ENCODE measurements around the gene SSU72.
"Not testable (repeated sequence)": the region's sequence is repeated elsewhere in the genome, so short reads cannot be mapped to it uniquely, and the experiment has no call there.

The SSU72 gene

DNA sequence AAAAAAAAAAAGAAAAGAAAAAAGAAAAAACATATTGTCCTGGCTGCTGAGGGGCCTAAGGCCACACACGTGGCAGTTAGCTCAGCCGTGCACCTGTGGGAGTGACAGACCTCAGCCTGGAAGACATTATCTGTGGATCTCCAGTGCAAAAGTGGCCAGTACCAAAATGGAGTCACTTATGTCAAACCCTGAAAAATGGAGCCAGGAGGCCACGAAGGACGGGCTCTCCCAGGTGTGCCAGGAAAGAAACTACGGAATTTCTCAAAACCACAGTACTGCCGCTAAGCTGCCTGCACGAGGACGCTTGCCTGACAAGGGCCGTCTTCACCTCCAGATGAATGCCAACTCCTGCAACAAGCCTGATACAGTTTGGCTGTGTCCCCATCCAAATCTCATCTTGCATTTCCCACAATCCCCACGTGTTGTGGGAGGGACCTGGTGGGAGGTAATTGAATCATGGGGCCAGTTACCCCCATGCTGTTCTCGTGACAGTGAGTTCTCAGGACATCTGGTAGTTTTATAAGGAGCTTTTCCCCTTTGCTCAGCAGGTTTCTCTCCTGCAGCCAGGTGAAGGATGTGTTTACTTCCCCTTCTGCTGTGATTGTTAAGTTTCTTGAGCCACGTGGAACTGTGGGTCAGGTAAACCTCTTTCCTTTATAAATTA is 35.3 kb upstream of the SSU72 start:
- no peak for DNase-seq

DNA sequence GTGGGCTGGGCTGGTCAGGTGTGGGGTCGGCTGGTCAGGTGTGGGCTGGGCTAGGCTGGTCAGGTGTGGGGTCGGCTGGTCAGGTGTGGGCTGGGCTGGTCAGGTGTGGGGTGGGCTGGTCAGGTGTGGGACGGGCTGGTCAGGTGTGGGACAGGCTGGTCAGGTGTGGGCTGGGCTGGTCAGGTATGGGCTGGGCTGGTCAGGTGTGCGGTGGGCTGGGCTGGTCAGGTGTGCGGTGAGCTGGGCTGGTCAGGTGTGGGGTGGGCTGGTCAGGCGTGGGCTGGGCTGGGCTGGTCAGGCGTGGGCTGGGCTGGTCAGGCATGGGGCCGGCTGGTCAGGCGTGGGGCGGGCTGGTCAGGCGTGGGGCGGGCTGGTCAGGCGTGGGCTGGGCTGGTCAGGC is 31.6 kb upstream of the SSU72 start:
- DNase-seq, result no peak

DNA sequence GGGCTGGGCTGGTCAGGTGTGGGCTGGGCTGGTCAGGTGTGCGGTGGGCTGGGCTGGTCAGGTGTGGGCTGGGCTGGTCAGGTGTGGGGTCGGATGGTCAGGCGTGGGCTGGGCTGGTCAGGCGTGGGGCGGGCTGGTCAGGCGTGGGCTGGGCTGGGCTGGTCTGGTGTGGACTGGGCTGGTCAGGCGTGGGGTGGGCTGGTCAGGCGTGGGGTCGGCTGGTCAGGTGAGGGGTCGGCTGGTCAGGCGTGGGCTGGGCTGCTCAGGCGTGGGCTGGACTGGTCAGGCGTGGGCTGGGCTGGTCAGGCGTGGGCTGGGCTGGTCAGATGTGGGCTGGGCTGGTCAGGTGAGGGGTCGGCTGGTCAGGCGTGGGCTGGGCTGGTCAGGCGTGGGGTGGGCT is 31.1 kb upstream of the SSU72 start:
- DNase-seq, result no peak

DNA sequence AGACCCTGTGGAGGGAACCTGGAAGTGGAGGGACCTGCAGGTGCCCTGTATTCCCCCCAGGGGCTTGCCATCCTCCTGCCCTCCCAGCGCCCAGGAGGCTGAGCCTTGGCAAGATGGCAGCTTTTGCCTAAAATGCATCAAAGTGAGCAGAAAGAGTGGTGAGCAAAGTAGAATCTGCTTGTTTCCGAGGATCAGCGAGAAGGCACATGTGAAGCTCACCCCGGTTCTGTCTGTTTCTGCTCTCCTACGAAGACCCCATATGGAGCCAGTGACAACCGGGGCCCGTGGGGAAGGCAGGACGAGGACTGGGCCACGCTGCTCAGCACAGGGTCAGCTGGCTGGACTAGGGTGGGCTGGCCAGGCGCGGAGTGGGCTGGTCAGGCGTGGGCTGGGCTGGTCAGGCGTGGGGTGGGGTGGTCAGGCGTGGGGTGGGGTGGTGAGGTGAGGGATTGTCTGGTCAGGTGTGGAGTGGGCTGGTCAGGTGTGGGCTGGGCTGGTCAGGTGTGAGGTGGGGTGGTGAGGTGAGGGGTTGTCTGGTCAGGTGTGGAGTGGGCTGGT is 30.4 kb upstream of the SSU72 start:
- DNase-seq, result no peak

DNA sequence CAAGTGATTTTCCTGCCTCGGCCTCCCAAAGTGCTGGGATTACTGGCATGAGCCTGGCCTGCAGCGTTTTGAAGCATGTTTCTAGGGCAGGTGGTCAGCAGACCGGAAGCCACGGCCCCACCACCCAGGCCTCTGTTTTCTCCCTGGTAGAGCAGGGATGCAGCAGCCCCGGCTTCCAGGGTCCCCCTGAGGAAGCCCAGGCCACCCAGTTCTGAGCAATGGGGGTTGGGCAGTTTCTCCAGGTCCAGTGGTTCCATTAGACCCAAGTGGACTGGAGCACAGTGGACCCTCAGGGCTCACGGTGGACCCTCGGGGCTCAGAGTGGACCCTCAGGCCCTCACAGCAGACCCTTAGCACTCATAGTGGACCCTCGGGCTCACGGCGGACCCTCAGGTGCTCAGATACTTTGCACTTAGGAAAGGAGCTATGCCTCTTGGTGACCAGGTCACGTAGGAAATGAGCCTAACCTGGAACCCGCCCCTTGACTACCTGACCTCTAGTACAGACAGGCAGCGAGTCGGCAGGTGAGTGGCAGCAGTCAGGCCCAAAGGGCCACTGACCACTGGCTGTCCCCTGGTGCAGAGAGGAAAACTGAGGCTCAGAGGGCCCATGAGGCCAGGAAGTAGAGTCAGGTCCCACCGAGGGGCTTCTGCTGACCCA is 29.8 kb upstream of the SSU72 start:
- DNase-seq, result no peak

DNA sequence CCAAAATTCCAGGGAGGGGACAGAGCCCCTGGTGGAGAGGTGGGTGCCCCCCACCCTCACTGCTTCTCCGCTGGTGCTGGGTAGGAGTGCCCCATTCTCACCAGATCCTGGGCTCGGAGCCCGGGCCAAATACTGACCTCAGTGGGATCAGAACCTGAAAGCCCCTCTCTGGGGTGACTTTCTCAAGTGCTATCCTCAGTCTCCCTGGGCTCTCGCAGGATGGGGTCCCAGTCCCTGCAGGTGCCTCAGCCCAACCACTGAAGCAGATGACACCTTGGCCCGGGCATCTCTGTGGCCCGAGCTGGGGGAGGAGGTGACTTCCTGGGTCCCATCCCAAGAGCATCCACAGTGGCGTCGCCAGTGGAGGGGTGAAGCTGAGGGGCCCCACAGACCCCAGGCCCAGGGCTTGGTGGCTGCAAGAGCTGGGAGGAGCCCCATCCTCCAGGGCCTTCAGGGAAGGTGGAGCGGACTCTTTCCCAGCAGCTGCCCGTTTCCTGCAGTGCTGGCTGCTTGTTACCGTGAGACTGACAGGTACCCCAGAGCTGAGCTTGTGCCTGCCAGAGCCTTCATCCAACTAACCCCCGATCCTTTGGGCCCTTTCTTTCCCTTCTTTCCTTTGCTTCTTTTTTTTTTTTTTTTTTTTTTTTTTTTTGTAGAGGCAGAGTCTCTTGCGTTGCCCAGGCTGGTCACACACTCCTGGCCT is 29.2 kb upstream of the SSU72 start:
- no peak for DNase-seq

DNA sequence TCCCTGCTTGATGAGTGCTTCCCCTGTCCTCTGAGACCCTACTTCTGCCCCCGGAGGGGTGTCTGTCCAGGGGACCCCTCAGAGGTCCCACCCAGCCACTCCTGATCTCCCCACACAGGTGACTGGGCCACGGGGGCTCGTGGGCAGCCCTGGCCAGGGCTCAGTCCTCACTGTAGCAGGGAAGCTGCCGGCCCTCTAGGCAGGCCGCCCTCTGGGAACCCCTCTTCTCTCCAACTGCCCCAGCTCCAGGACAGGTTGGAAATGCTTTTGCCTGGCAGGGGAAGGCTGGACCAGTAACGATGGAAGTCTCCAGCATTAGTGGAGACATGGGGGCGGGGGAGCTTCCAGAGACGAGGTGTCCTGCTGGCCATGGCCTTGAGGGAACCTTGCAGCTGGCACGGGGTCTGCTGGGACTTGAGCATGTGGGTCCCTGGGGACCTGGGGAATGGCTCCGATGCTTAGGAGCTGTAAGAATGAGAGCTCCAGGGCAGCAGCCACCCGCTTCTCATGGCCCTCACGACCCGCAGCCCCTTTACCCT is 28.4 kb upstream of the SSU72 start:
- DNase-seq, result no peak

DNA sequence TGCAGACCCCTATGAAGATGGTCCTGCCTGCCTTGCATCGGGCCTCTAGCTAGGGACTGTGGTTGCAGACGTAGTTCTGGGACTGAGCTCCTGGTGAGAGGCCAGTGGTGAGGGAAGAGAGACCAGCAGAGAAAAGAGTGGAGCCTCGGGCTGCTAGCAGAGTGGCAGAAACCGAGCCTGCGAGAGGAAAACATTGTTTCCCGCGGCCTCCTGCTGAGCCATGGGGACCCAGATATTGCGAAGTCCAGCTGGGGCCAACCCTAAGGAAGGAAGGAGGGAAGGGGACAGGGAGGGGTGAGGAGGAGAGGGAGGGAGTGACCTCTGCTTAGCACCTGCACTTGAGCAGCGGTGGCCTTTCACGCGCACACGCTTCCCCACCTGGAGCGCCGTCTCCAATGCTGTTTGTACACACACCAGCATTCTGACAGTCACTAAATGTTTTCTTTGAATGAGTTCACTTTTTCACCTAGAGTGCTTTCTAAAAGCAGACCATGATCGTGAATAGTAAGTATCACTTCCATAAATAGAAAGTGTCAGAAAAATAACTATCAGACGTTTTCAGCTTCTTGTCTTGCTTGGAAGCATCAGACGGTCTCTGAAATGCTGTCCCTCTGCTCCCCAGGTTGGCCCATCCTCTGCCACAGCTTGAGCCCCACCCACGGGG is 27.8 kb upstream of the SSU72 start:
- DNase-seq, result no peak

DNA sequence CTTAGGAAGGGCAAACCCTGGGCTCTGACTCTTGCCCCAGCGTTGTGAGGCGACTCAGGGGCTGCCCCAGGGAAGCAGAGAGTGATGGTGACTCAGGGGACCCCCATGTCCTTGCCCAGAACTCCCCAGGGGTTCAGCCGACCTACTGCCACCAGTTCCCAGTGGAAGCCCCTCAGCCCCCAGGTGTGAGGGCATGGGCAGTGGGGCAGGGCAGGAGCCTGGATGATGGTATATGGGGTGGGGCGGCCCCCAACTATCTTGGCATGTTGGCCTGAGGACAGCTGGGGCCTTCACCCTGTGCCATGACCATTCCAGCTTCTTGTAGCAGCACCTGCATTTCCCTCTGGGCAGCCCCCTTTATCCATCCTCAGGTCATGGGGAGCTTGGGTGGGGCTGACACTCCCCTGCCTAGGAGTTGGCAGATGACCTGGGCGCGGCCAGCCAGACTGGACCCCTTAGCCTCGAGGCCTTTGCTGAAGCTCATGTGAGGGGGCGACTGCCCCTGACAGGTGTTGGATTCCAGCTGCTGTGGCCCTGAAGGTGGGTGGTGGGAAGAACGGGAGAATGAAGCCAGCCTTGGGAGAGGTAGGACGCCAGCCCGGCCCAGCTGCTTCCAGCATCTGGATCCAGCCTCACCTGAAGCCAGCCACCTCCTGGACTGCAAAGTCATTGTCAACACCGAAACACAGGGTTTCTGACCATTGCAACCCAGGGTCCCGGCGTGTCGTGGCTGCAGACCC is 27.1 kb upstream of the SSU72 start:
- DNase-seq, result no peak

DNA sequence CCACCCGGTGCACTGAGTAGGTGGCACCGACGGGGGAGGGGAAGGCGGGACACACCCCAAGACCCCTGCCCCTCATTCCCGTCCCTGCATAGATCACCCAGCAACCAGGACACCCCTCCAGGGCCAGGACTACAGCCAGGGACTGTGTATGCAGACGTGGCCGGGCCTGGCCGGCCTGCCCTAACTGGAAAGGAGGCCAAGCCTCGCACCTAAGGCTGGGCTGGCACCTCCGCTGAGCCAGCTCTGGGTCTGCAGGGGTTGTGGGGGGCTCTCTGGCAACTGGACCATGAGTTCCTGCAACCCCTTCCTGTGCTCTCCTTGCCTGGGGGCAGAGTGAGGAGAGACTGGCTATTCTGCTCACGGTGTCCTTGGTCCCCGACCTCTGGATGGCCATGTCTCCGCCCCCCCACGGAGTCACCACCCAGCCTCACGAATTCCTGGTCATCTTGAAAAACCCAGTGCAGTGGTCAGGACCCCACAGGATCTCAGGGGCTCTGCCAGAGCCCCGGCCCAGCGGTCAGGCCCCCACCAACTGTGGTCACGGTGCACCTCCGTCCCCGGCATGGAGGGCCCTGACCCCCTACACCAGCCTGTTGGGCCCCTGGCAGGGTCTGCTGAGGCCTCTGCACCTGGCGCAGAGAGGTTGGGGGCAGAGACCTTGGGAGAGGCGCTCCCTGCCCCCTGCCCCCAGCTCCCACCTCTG is 26.3 kb upstream of the SSU72 start:
- DNase-seq, result no peak

DNA sequence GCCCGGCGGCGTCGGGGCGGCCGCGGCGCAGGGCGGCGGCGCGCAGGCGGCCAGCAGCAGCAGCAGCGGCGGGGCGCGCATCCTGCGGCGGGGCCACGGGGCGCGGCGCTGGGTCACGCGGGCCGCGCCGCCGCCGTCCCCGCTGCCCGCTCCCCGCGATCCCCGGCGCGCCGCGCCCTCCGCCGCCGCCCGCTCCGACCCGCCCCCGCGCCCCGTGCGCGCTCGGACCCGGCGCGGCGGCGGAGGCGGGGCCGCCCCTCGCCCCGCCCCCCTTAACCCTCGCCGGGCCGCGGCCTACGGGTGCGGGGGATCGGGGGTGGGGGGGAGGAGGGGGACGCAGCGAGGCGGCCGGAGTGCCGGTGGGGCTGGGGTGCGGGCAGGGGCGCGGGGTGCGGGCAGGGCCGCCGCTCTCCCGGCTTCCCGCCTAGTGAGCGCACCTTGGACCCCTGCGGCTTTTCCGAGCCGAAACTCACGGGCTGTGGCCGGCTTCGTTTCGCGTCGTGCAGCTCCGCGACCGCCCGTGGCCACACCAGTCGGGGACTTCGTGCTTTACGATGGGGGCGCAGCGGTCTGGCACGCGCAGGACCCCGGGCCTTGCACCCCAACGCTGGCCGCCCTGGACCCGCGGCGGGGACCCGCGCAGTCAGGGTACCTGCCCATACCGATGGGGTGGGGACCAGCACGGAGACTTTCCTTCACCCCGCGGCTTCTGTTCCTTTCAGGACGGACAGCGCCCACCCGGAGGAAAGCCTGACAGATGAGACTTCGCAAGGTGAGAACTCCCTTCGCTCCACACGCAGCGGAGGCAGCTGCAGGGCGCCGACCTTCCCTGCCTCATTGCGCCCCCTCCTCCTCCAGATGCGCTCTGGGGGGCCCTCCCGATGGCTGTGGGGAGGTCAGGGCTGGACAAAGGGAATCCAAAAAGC is 25.5 kb upstream of the SSU72 start, which contains the start of gene FNDC10:
FNDC10 (minus strand) TSS at position 201 of the 926 bp plus-strand sequence; CDS start at position 81, 120 bp downstream.
- DNase-seq, result peak; percentile 34

DNA sequence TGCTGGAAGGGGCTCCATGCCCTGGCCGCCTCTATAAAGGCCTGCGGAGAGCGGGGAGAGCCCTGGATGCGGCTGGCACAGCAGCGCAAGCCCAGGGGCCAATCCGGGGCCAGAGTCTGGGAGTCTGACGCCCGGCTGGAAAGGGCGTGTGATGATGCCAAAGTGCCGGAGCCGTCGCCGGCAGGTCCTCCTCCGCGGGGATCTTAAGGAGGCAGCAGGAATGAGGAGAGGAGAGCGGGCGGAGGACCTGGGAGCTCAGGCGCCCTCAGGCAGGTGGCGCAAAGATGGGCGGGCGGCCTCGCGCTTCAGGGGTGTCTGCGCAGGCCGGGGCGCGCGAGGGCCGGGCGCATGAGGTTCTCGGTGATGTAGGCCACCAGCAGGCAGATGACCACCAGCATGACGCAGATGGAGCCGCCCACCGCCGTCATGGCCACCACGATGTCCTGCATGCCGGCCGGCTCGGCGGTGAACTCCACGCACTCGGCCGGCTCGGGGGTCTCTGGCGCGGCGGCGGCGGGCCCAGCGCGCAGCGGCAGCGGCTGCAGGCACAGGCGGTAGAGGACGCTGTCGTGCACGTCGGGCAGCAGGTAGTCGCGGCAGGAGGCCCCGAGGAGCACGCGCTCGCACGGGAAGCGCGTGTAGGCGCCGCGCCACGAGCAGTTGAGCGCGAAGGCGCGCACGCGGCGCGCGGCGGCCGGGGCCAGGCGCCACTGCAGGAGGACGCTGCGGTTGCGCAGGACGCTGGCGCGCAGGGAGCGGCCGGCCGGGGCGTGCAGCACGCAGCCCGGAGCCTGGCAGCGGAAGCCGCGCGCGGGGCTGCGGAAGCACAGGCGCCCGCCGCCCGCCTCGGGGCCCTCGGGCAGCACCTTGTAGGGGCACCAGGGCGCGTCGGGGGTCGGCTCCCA is 24.6 kb upstream of the SSU72 start:
- DNase-seq, result peak; percentile 67

DNA sequence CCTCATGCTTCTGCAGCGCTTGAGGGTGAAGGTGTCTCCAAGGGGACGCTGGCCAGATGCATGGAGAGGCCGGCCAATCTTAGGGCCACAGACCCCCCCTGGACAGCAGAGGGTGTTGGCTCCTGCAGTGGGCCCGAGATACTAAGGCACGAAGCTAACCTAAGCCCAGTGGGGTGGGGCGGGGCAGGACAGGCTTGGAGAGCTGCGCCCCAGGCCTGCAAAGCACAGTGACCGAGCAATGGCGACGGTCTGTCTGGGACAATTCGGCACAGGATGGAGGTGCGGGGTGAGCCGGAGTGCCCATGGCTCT is 24.0 kb upstream of the SSU72 start:
- DNase-seq, result no peak

DNA sequence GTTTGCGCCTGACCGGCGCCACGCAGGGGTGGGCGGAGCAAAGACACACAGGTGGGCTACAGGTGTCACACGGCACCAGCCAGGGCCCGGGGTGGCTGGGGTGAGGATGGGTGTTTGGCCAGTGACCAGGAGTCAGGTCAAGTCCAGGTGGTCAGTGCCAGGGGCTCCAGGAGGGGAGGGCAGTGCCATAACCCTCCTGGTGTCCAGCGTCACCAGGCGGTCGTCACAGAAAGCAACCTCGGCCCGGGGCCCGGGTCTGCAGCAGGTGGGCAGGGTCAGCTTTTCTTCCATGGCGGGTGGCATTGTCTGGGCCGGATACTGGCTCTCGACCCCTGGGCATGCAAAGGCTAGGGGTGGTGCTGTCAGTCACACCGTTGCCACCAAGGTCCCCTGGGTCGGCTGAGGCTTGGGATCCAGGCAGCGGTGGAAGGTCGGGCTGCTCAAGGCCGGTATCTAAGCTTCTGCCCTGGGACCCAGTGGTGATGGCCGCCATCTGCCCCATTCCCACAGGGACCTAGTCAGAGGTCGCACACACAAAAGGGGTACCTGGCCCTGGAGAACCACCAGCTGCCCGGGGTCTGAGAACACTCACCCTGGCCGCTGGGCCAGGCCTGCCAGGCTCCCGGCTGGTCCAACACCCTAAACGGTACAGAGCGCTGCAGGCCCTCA is 23.5 kb upstream of the SSU72 start:
- no peak for DNase-seq

DNA sequence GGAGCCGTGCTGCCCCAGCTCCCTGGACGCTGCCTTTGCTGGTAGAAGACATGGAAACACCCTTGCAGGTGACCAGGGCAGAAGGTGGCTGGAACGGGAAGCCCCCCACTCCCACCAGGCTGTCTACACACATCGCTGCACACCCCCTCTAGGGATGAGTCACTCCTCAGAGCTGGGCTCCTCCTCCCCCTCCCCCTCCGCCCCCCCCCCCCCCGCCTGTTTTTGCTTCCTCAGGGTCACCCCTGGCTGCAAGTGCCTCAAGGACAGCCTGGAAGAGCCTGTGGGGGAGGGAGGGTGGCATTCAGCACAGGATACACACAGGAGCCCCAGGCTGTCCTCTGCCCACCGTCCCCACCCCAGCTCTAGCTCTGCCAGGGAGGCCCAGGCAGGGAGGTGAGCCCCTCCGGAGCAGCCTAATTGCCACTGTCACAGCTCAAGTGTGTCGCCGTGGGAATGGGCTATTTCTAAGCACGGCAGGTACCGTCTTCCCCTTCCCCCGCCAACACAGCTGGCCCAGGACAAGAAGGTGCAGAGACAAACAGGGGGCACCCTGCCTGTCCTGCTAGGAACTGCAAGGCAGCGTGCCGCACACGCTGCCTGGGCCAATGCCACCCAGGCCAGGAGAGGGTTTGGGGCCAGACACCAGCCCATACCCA is 22.7 kb upstream of the SSU72 start:
- DNase-seq, result peak; percentile 44

DNA sequence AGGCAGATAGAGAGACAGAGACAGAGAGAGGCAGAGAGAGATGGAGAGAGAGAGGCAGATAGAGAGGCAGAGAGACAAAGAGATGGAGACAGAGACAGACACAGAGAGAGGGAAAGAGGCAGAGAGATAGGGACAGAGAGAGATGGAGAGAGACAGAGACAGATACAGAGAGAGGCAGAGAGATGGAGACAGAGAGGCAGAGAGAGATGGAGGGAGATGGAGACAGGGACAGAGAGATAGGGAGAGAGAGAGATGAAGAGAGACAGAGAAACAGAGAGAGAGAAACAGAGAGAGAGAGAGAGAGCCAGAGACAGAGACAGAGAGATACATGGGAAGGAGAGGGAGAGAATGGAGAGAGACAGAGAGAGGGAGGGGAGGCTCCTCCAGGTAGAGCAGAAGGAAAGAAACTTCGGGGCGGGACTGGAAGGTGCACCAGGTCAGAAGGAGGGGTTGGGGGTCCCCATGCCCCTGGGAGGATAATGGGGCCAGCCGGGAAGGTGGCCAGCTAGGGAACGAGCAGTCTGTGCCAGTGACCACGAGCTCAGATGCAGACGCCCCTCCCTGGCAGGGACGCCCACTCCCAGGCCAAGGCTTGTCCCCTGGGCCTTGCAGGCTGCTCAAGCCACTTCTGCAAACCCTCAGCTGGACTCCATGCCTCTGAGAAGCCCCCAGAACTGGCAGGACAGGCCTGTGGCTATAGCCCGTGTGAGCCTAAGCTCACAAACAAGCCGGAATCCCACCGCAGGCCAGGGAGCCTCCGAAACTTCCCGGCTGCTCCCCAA is 22.0 kb upstream of the SSU72 start:
- no peak for DNase-seq

DNA sequence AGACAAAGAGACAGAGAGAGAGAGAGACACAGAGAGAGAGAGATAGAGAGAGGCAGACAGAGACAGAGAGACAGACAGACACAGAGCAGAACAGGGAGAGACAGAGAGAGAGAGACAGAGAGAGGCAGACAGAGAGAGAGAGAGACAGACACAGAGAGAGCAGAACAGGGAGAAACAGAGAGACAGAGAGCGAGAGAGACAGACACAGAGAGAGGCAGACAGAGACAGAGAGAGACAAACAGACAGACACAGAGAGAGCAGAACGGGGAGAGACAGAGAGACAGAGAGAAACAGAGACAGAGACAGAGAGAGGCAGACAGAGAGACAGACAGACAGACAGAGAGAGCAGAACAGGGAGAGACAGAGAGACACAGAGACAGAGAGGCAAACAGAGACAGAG is 20.7 kb upstream of the SSU72 start:
- not testable (repeated sequence) for DNase-seq
